HG03025 (cell line): ENCODE results near the gene RAE1.
"Not testable (repeated sequence)": the region's sequence is repeated elsewhere in the genome, so short reads cannot be mapped to it uniquely, and the experiment has no call there.

ENCODE experiments used
- ATAC-seq: cut with Tn5 transposase; IDR thresholded peaks from one replicate; pipeline ENCODE4 v1.9.1; 2021; ENCODE audit warnings: mild to moderate bottlenecking, moderate library complexity; ENCODE audit not compliant: unreplicated experiment, low FRiP score

Gene RAE1

GRCh38 chr20:57411406-57412283, 60.6 kb downstream of the RAE1 start:
- ATAC-seq, result no peak

- no peak for ATAC-seq
Observed at GRCh38 chr20:57412347-57413029, 61.4 kb downstream of the RAE1 start.

DNA sequence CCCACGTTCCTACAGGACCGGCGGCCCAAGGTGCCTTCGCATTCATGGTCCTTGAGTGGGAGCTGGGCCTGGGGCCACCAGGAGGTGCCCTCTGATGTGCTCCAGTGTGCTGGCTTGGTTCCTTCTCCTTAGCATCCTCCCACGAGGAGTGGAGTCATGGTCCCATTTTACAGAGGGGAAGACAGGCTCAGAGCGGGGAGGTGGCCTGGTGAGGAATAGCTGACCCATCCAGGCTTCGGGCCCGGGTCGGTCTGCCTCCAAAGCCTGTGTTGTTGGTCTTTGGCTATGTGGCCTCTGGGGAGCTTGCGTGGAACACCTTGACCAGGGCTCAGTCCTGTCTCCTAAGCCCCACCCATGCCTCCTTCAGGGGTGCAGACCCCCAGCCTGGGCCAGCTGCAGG, 62.9 kb downstream of the RAE1 start:
- ATAC-seq, result no peak

DNA sequence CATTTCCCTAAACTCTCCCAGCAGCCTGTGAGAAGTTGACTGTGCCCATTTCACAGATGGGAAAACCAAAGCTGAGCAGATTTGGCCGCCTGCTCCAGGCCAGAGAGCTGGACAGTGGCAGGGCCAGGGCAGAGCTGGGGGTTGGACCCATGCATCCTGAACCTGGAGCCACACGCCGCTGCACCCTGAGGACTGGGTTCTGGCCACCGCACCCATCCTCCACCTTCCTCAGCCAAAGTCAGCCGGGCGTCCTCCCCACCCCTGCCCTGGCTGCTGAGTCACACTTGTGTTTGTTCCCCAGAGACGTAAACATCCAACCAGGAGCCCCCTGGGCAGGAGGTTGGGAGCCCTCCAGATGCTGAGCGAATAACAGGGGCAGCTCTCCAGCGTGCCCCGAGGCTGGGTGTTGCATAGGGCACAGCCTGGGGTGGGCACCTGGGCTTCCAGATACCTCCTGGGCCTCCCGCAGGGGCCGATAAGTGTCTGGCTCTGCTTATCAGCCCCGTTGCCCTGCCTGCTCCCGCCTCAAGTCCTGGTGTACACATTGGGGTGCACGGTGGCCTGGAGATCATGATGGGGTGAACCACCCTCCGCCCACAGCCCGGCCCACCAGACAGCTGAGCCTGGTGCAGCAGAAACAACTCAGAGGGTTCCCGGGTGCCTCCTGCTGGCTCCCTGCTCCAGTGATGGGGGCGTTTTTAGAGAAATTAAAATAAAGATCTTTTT, 64.0 kb downstream of the RAE1 start:
- ATAC-seq, result no peak

DNA sequence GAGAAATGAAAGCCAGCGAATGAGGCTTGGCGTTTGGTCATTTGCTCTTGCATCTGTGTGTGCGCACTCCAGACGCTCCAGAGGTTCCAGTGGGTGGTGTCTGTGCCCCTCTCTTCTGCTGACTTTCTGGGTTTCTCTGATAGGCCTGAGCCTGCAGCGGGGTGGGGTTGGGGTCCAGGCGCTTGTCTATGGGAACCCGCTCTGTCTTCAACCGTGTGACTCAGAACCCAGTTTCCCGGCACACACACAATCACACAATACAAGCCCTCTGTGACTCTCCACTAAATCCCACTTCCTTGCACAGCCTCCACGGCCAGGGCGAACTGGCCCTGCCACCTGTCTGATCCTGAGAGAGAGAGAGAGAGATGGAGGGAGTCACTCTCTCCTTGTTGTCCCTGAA, 64.7 kb downstream of the RAE1 start:
- no peak for ATAC-seq

GRCh38 chr20:57416296-57417022, 65.4 kb downstream of the RAE1 start:
- no peak for ATAC-seq

DNA sequence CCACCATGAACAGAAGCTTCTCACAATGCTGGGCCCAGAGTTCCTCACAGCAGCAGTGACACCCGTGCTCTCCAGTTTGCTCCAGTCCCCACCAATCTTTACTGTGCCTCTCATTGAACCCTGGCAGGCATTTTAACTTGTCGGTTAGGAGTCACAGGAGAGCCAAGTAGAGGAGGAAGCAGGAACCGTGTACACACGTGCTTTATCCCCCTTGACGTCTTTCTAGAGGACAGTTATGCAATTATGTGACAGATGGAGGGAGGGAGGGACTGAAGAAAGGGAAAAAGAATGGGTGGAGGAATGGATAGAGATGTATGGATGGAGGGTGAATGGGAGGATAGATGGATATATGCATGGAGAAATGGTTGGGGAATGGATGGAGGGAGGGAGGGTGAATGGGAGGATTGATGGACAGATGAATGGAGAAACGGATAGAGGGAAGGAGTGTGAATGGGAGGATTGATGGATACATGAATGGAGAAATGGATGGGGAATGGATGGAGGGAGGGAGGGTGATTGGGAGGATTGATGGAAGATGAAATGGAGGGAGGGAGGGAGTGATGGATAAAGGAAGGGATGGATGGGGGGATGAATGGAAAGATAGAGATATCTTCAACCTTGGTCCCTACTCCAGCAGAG, 66.1 kb downstream of the RAE1 start:
- ATAC-seq, result no peak

DNA sequence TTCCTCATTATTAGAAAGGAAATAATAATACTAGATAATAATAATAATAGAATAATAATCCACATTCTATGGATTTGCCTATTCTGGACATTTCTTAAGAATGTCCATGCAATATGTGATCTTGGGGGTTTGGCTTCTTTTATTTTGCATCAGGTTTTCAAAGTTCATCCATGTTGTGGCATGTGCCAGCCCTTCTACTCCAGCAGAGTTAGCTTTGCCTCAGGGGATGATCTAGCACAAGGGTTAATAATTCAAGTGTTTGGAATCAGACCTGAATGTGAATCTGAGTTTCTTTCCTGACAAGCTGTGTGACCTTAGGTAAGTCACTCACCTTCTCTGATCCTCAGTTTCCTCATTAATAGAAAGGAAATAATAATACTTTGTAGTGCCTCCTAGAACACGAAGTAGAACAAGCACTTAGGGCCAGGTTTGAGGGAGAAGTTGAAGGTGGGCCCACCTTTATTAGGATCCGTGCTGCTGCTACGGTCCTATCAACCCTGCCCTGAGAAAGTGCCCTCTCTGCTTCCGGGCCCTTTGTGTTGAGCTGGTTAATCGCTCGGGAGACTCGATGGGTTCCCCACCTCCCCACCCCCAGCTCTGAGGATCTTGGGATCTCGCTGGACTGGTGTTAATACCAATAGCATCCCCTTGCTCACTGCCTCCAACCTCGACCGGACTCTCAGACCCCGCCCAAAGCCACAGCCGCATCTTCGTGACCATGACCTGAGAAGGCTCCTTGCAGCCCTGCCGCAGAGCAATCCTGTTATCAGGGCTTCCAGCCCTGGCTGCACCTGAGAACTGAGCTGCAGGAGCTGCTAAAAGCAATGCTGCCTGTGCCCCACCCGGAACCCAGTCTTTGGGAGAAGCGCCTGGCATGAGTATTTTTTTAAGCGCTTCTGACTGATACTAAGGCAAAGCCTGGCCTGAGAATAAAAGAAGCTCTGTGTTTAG, 67.0 kb downstream of the RAE1 start:
- no peak for ATAC-seq

DNA sequence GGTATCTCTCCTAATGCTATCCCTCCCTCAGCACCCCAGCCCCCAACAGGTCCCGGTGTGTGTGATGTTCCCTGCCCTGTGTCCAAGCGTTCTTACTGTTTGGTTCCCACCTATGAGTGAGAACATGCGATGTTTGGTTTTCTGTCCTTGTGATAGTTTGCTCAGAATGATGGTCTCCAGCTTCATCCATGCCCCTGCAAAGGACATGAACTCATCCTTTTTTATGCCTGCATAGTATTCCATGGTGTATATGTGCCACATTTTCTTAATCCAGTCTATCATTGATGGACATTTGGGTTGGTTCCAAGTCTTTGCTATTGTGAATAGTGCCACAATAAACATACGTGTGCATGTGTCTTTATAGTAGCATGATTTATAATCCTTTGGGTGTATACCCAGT, 68.4 kb downstream of the RAE1 start:
- ATAC-seq, result not testable (repeated sequence)

- no peak for ATAC-seq
Observed at GRCh38 chr20:57420571-57421252, 69.7 kb downstream of the RAE1 start.

GRCh38 chr20:57421253-57422220, 70.5 kb downstream of the RAE1 start:
- ATAC-seq, result no peak

- ATAC-seq, result no peak
Observed at GRCh38 chr20:57422254-57422653, 71.2 kb downstream of the RAE1 start.

DNA sequence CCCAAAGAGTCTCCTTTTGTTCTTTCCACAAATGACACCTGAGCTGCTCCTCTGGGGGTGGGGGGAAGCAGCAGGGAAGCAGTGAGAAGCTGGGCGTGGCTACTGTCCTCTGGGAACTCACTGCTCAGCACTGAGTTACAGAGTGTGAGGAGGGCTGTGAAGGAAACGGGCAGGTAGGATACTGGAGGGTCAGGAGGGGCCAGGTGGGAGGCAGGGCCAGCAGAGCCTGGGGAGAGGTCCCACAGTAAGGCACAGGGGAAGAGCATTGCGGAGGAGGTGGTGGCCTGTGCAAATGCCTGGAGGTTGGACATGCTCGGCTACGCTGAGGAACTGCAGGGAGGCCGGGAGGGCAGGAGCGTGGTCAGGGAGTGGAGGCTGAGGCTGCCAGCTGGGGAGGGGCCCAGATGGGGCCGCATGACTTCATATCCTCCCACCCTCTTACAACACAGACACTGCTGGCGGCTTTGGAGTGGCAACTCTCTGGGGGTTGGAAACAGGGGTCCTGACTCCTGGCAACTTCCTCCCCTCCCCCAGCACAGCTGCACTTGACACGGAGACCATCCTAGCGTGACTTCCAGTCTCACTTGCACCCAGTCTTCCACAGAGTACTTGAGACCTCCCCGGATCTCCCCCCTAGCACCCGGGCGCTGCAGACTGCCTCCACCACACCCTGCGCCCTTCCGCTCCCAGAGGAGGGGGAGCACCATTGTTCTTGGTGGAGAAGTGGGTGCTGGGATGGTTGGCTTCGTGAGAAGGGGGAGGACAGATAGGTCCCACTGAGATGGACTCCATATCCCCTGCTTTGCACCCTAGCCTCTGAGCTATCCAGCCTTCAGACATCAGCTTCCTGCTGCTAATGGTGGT, 74.3 kb downstream of the RAE1 start:
- no peak for ATAC-seq

- no peak for ATAC-seq
Observed at GRCh38 chr20:57426271-57426689, 75.2 kb downstream of the RAE1 start.

DNA sequence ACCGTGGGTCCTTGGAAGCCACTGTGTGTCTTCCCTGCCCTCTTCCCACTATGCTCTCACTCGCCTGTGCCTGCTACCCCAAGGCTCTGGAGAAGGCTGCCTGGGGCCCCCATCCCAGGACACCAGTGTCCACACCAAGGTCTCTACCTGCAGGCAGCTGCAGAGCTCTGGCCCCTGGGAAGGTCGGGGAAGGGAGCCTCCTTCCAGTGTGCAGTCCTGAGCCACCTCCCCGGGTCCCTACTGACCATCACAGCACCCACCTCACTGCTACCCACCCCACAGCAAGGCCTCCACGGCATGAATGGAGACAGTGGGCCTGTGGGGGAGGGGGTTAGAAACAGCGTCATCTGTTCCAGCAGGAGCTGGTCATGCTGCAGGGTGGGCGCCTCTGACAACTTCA, 75.8 kb downstream of the RAE1 start:
- ATAC-seq, result no peak
